H9 (cell line): ENCODE data around the gene DENND1A. TPM values are rescaled to one million over a fixed set of nuclear protein-coding genes. Genes with fewer than 3 reads are reported as not detected.

Experiments
- DNase-seq: peaks from one replicate; pipeline ENCODE4 v3.0.0-alpha.2; 2017
- H2AFZ ChIP-seq: one replicate; pipeline ENCODE4 v1.6.1; 2013; ENCODE audit warnings: mild to moderate bottlenecking, low read length, control low read depth, moderate library complexity
- H2AK5ac ChIP-seq: 2 replicates; pipeline ENCODE4 v1.6.1; 2013; ENCODE audit warnings: low read length, control low read depth, mixed read lengths; ENCODE audit not compliant: insufficient read length
- H2BK120ac ChIP-seq: one replicate; pipeline ENCODE4 v1.6.1; 2013; ENCODE audit warnings: low read depth, mild to moderate bottlenecking, low read length, control low read depth, inconsistent platforms; ENCODE audit not compliant: poor library complexity, severe bottlenecking
- H2BK12ac ChIP-seq: 2 replicates; pipeline ENCODE4 v1.6.1; 2013; ENCODE audit warnings: low read length, control low read depth, mixed read lengths, low read depth; ENCODE audit not compliant: insufficient read length
- H2BK15ac ChIP-seq: 2 replicates; pipeline ENCODE4 v1.6.1; 2013; ENCODE audit warnings: low read depth, low read length, control low read depth
- H2BK20ac ChIP-seq: one replicate; pipeline ENCODE4 v1.6.1; 2013; ENCODE audit warnings: low read depth, mild to moderate bottlenecking, low read length, control low read depth, inconsistent platforms; ENCODE audit not compliant: poor library complexity, severe bottlenecking
- H2BK5ac ChIP-seq: 2 replicates; pipeline ENCODE4 v1.6.1; 2013; ENCODE audit warnings: low read length, control low read depth, mixed read lengths; ENCODE audit not compliant: insufficient read length
- H3K14ac ChIP-seq: 2 replicates; pipeline ENCODE4 v1.6.1; 2013; ENCODE audit warnings: low read length, control low read depth; ENCODE audit not compliant: insufficient read depth
- H3K18ac ChIP-seq: 2 replicates; pipeline ENCODE4 v1.6.1; 2013; ENCODE audit warnings: low read depth, mild to moderate bottlenecking, mixed read lengths, low read length, control low read depth; ENCODE audit not compliant: insufficient read length
- H3K23ac ChIP-seq: 2 replicates; pipeline ENCODE4 v1.6.1; 2013; ENCODE audit warnings: low read length, control low read depth, mixed read lengths, low read depth; ENCODE audit not compliant: insufficient read length
- H3K23me2 ChIP-seq: 2 replicates; pipeline ENCODE4 v1.6.1; 2013; ENCODE audit warnings: low read depth, mild to moderate bottlenecking, mixed read lengths, low read length, control low read depth; ENCODE audit not compliant: insufficient read length, poor library complexity, severe bottlenecking
- H3K27ac ChIP-seq: 2 replicates; pipeline ENCODE4 v1.5.1; 2013; ENCODE audit warnings: low read length, control low read depth, mixed read lengths, low read depth; ENCODE audit not compliant: insufficient read length
- H3K27me3 ChIP-seq: 2 replicates; pipeline ENCODE4 v1.6.1; 2013; ENCODE audit warnings: low read length, control low read depth, inconsistent platforms; ENCODE audit not compliant: insufficient read depth
- H3K4ac ChIP-seq: 2 replicates; pipeline ENCODE4 v1.6.1; 2013; ENCODE audit warnings: low read depth, mild to moderate bottlenecking, control low read depth, inconsistent platforms, low read length, moderate library complexity
- H3K4me1 ChIP-seq: 2 replicates; pipeline ENCODE4 v1.6.1; 2013; ENCODE audit warnings: low read length, control low read depth, inconsistent platforms; ENCODE audit not compliant: insufficient read depth
- H3K4me2 ChIP-seq: 2 replicates; pipeline ENCODE4 v1.6.1; 2013; ENCODE audit warnings: low read length, control low read depth, mixed read lengths; ENCODE audit not compliant: insufficient read length, insufficient read depth
- H3K56ac ChIP-seq: 2 replicates; pipeline ENCODE4 v1.6.1; 2013; ENCODE audit warnings: low read depth, mild to moderate bottlenecking, mixed read lengths, low read length, control low read depth; ENCODE audit not compliant: insufficient read length
- H3K79me1 ChIP-seq: 2 replicates; pipeline ENCODE4 v1.6.1; 2013; ENCODE audit warnings: low read depth, mild to moderate bottlenecking, moderate library complexity, low read length, control low read depth, inconsistent platforms; ENCODE audit not compliant: insufficient read depth, poor library complexity, severe bottlenecking
- H3K79me2 ChIP-seq: 2 replicates; pipeline ENCODE4 v1.6.1; 2013; ENCODE audit warnings: low read length, control low read depth, inconsistent platforms; ENCODE audit not compliant: insufficient read depth
- H3K9ac ChIP-seq: 2 replicates; pipeline ENCODE4 v1.6.1; 2013; ENCODE audit warnings: low read length, control low read depth, mixed read lengths; ENCODE audit not compliant: insufficient read length; ENCODE audit errors: extremely low read depth
- H3K9me3 ChIP-seq: one replicate; pipeline ENCODE4 v1.6.1; 2013; ENCODE audit warnings: low read depth, low read length, inconsistent platforms; ENCODE audit not compliant: control insufficient read depth
- H3T11ph ChIP-seq: one replicate; pipeline ENCODE4 v1.6.1; 2013; ENCODE audit warnings: mild to moderate bottlenecking, low read length, control low read depth, inconsistent platforms
- H4K20me1 ChIP-seq: one replicate; pipeline ENCODE4 v1.6.1; 2013; ENCODE audit not compliant: control insufficient read depth, insufficient read length, insufficient read depth
- H4K5ac ChIP-seq: 2 replicates; pipeline ENCODE4 v1.6.1; 2013; ENCODE audit warnings: low read depth, mild to moderate bottlenecking, mixed read lengths, low read length, control low read depth; ENCODE audit not compliant: insufficient read length
- H4K8ac ChIP-seq: replicated peaks from 2 replicates; pipeline ENCODE4 v1.6.1; 2013; ENCODE audit warnings: low read length, control low read depth, mixed read lengths, low read depth; ENCODE audit not compliant: insufficient read length
- H4K91ac ChIP-seq: 2 replicates; pipeline ENCODE4 v1.6.1; 2013; ENCODE audit warnings: low read depth, mild to moderate bottlenecking, moderate library complexity, mixed read lengths, low read length, control low read depth; ENCODE audit not compliant: insufficient read length
- H3K27ac Mint-ChIP-seq, 3 experiments: 2 replicates in 2 of 3; 3 replicates in 1 of 3; pipeline ENCODE4 v1.8.0; 2020 to 2021; ENCODE audit warnings: mixed read lengths in 3 of 3, mild to moderate bottlenecking in 1 of 3, moderate library complexity in 1 of 3
- H3K27me3 Mint-ChIP-seq: 2 replicates; pipeline ENCODE4 v1.8.0; 2021; ENCODE audit warnings: low read depth, mild to moderate bottlenecking, moderate library complexity, mixed read lengths
- H3K36me3 Mint-ChIP-seq, 3 experiments: 2 replicates in 2 of 3; 3 replicates in 1 of 3; pipeline ENCODE4 v1.8.0; 2020 to 2021; ENCODE audit warnings: low read depth in 3 of 3, mixed read lengths in 3 of 3; ENCODE audit not compliant: insufficient read depth in 1 of 3
- H3K4me1 Mint-ChIP-seq, 2 experiments: 2 replicates each; pipeline ENCODE4 v1.8.0; 2020; ENCODE audit warnings: mixed read lengths in 2 of 2
- H3K4me3 Mint-ChIP-seq, 2 experiments: 2 replicates in 1 of 2; 3 replicates in 1 of 2; pipeline ENCODE4 v1.8.0; 2020 to 2021; ENCODE audit warnings: mild to moderate bottlenecking in 2 of 2, mixed read lengths in 2 of 2, moderate library complexity in 1 of 2
- H3K9me3 Mint-ChIP-seq, 2 experiments: 2 replicates in 1 of 2; 3 replicates in 1 of 2; pipeline ENCODE4 v1.8.0; 2020; ENCODE audit warnings: mild to moderate bottlenecking in 2 of 2, mixed read lengths in 2 of 2, moderate library complexity in 1 of 2
- CTCF ChIP-seq: fragments of 200-600 bp; sonication (generic); conservative IDR thresholded peaks from 3 replicates; pipeline ENCODE4 v1.8.0; 2021; ENCODE audit warnings: antibody characterized with exemption, mild to moderate bottlenecking
- WGBS: extraction: QIAGEN DNeasy Blood & Tissue Kit; methylation state at CpG from one replicate; pipeline ENCODE4 v1.1.7; 2013; ENCODE audit warnings: missing lambda C conversion rate, low lambda C conversion rate, mixed read lengths; ENCODE audit not compliant: insufficient read length; ENCODE audit errors: extremely low coverage; 5-methylcytosine and 5-hydroxymethylcytosine counted together
- total RNA-seq: library from RNA; stranded (reverse); gene quantifications from 2 replicates; pipeline ENCODE4 v1.2.1, GENCODE V29; 2021

The DENND1A gene
- total RNA-seq, 1 experiment from 2014 or later, result 20.4 TPM

DNA sequence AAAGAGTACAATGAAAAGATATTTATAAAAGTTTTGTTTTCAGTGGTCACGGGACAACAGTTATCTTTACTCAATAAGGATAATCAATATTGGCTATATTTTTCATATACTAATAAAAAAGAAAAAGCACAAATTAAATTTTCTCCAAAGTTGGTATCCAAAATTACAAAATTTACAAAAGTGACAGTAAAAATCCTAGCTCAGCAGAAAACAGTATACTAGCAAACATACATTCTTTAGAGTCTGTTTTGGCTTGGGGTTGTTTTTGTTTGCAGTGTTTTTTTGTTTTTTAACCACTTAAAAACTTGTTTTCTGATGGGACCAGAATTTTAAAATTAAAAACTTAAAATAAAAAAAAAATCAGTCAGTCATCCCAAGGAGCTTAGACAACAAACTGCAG, 183.2 kb downstream of the DENND1A start:
- Histone ChIP-seq H2BK120ac (no peak overlapping the region), H2BK5ac (no peak overlapping the region), H3T11ph (no peak overlapping the region), H2AFZ (no peak overlapping the region), H2BK15ac (no peak overlapping the region), H2AK5ac (no peak overlapping the region), H3K79me1 (no peaks in the 10 kb centered on the region), H4K5ac (no peak overlapping the region), H3K9ac (no peak overlapping the region), H3K79me2 (no peaks in the 10 kb centered on the region), H3K27ac (no peak overlapping the region), H4K8ac (no peak overlapping the region), H2BK12ac (no peak overlapping the region), H3K4me2 (no peak overlapping the region), H3K23ac (no peak overlapping the region), H3K4ac (no peak overlapping the region), H2BK20ac (no peak overlapping the region), H3K27me3 (no peaks in the 10 kb centered on the region), H3K18ac (no peak overlapping the region), H3K56ac (no peak overlapping the region), H3K4me1 (no peaks in the 10 kb centered on the region; the same call in 1 of the 2 replicates), H3K23me2 (no peaks in the 10 kb centered on the region), H3K14ac (no peak overlapping the region), H4K20me1 (no peaks in the 10 kb centered on the region), H4K91ac (no peak overlapping the region), H3K9me3 (no peaks in the 10 kb centered on the region)
- Mint-ChIP-seq H3K4me3 (no peak overlapping the region), H3K27me3 (no peaks in the 10 kb centered on the region), H3K4me1 (peaks cover 25 to 31% of the 10 kb centered on the region in 2 experiments), H3K27ac (no peak overlapping the region), H3K36me3 (no peaks in the 10 kb centered on the region), H3K9me3 (no peaks in the 10 kb centered on the region)
- DNase-seq, result no peak
- no CpG with 5 or more reads among the region's 1 CpG for WGBS
- no peak for TF ChIP-seq CTCF
